GM23338 (cell line): ENCODE results near the gene ADI1. TPM values are rescaled to one million over a fixed set of nuclear protein-coding genes. Genes with fewer than 3 reads are reported as not detected.

Experiments
- ATAC-seq: fragments of 200-7000 bp; cut with Tn5 transposase; 3 replicates; pipeline ENCODE4 v1.9.1; 2020
- DNase-seq: peaks from one replicate; pipeline ENCODE4 v3.0.0-alpha.2; 2015; ENCODE audit warnings: low spot score
- H2AFZ ChIP-seq: fragments of 200-600 bp; sonication (generic); 2 replicates; pipeline ENCODE4 v1.8.0; 2016; ENCODE audit warnings: antibody characterized with exemption, mild to moderate bottlenecking, moderate library complexity
- H3F3A ChIP-seq: fragments of 200-600 bp; sonication (generic); replicated peaks from 2 replicates; pipeline ENCODE4 v1.8.0; 2017; ENCODE audit warnings: antibody characterized with exemption, mixed run types, low read depth
- H3K27ac ChIP-seq: fragments of 200-600 bp; sonication (generic); 2 replicates; pipeline ENCODE4 v1.6.1; 2016; ENCODE audit warnings: low read depth
- H3K27me3 ChIP-seq: fragments of 200-600 bp; sonication (generic); 2 replicates; pipeline ENCODE4 v1.8.0; 2016; ENCODE audit warnings: mild to moderate bottlenecking, mixed run types, moderate library complexity; ENCODE audit not compliant: insufficient read depth
- H3K36me3 ChIP-seq: fragments of 200-600 bp; sonication (generic); 2 replicates; pipeline ENCODE4 v1.8.0; 2016; ENCODE audit warnings: mild to moderate bottlenecking; ENCODE audit not compliant: insufficient read depth
- H3K4me1 ChIP-seq: fragments of 200-600 bp; sonication (generic); 2 replicates; pipeline ENCODE4 v1.8.0; 2016; ENCODE audit warnings: mild to moderate bottlenecking, moderate library complexity; ENCODE audit not compliant: insufficient read depth
- H3K4me2 ChIP-seq: fragments of 200-600 bp; sonication (generic); 2 replicates; pipeline ENCODE4 v1.7.1; 2017; ENCODE audit warnings: mixed run types
- H3K4me3 ChIP-seq: fragments of 200-600 bp; sonication (generic); 2 replicates; pipeline ENCODE4 v1.6.1; 2016; ENCODE audit warnings: mixed run types
- H3K79me2 ChIP-seq: fragments of 200-600 bp; sonication (generic); replicated peaks from 2 replicates; pipeline ENCODE4 v1.8.0; 2017; ENCODE audit warnings: mild to moderate bottlenecking; ENCODE audit not compliant: insufficient read depth
- H3K9me2 ChIP-seq: fragments of 200-600 bp; sonication (generic); 2 replicates; pipeline ENCODE4 v1.8.0; 2017; ENCODE audit not compliant: insufficient read depth
- H4K20me1 ChIP-seq: fragments of 200-600 bp; sonication (generic); replicated peaks from 2 replicates; pipeline ENCODE4 v1.8.0; 2017; ENCODE audit warnings: mild to moderate bottlenecking; ENCODE audit not compliant: insufficient read depth
- H3K27ac Mint-ChIP-seq: 2 replicates; pipeline ENCODE4 v1.8.0; 2020; ENCODE audit warnings: inconsistent platforms, mild to moderate bottlenecking, moderate library complexity, mixed read lengths
- H3K27me3 Mint-ChIP-seq: 3 replicates; pipeline ENCODE4 v1.8.0; 2022; ENCODE audit warnings: low read depth, mild to moderate bottlenecking, moderate library complexity, mixed read lengths, inconsistent platforms; ENCODE audit not compliant: insufficient read depth, poor library complexity
- H3K36me3 Mint-ChIP-seq: 3 replicates; pipeline ENCODE4 v1.8.0; 2021; ENCODE audit warnings: low read depth, mild to moderate bottlenecking, inconsistent platforms, moderate library complexity, mixed read lengths
- H3K4me1 Mint-ChIP-seq: 3 replicates; pipeline ENCODE4 v1.8.0; 2020; ENCODE audit warnings: mild to moderate bottlenecking, inconsistent platforms, mixed read lengths
- H3K4me3 Mint-ChIP-seq: 3 replicates; pipeline ENCODE4 v1.8.0; 2021; ENCODE audit warnings: moderate library complexity, mild to moderate bottlenecking, inconsistent platforms, mixed read lengths
- H3K9me3 Mint-ChIP-seq: 3 replicates; pipeline ENCODE4 v1.8.0; 2020; ENCODE audit warnings: moderate library complexity, mild to moderate bottlenecking, inconsistent platforms, mixed read lengths
- CREB1 ChIP-seq: fragments of 250-450 bp; sonication (Bioruptor Pico); IDR thresholded peaks from 2 replicates; pipeline ENCODE4 v1.5.0; 2020; ENCODE audit warnings: low read depth, mild to moderate bottlenecking, moderate library complexity
- CTCF ChIP-seq, 2 experiments: fragments of 200-600 bp in 1 of 2; sonication (generic) in 1 of 2; conservative IDR thresholded peaks; 2 replicates each; pipeline versions ENCODE4 v1.5.1 to v1.6.1; 2016 to 2017; ENCODE audit warnings: antibody characterized with exemption in 2 of 2, low read depth in 2 of 2, mild to moderate bottlenecking in 2 of 2, moderate library complexity in 1 of 2
- EZH2phosphoT487 ChIP-seq: fragments of 200-600 bp; sonication (generic); IDR thresholded peaks from one replicate; pipeline ENCODE4 v1.8.1; 2018; ENCODE audit warnings: antibody characterized with exemption; ENCODE audit not compliant: unreplicated experiment
- JUNB ChIP-seq: IDR thresholded peaks from one replicate; pipeline ENCODE4 v1.6.1; 2016; ENCODE audit warnings: antibody characterized with exemption; ENCODE audit not compliant: unreplicated experiment
- NANOG ChIP-seq: IDR thresholded peaks from 2 replicates; pipeline ENCODE4 v1.6.1; 2016; ENCODE audit warnings: antibody characterized with exemption, borderline replicate concordance
- POLR2AphosphoS5 ChIP-seq: IDR thresholded peaks from 2 replicates; pipeline ENCODE4 v1.6.1; 2016; ENCODE audit warnings: antibody characterized with exemption, low read depth
- REST ChIP-seq: IDR thresholded peaks from one replicate; pipeline ENCODE4 v1.6.1; 2018; ENCODE audit warnings: antibody characterized with exemption; ENCODE audit not compliant: unreplicated experiment
- STAT1 ChIP-seq: IDR thresholded peaks from one replicate; pipeline ENCODE4 v1.6.1; 2016; ENCODE audit warnings: antibody characterized with exemption; ENCODE audit not compliant: unreplicated experiment
- polyA plus RNA-seq: library from polyadenylated mRNA; unstranded; fragments of >200 nt; fragmentation: Nextera tagmentation; extraction: Ambion mirVana; gene quantifications from 2 replicates; pipeline ENCODE4 v1.2.1, GENCODE V29; 2016
- total RNA-seq: library from RNA; depleted of rRNA; stranded (reverse); fragments of >200 nt; shearing (Covaris generic); gene quantifications from 2 replicates; pipeline ENCODE4 v1.2.3, GENCODE V29; 2014

ADI1 gene
- total and polyA plus RNA-seq, 2 experiments from 2014 or later, result 16.3 to 31.9 TPM

- Mint-ChIP-seq H3K4me3 (no peak overlapping the region), H3K27ac (no peak overlapping the region), H3K9me3 (peaks cover 3% of the 10 kb centered on the region; the same call in 2 of the 3 replicates), H3K36me3 (peaks cover 14% of the 10 kb centered on the region), H3K27me3 (peaks cover 8% of the 10 kb centered on the region), H3K4me1 (peaks cover 11% of the 10 kb centered on the region; the same call in 1 of the 3 replicates)
- no peaks in the 10 kb centered on the region for H3K36me3 ChIP-seq
- no peak for DNase-seq
- no peaks in the 10 kb centered on the region for H4K20me1 ChIP-seq
- TF ChIP-seq REST, result no peak
- no peaks in the 10 kb centered on the region for H3K4me1 ChIP-seq
- no peak overlapping the region for H3K4me3 ChIP-seq
- no peaks in the 10 kb centered on the region for H3K79me2 ChIP-seq
- peaks cover 3% of the 10 kb centered on the region; the same call in 1 of the 2 replicates for H3F3A ChIP-seq
- H2AFZ ChIP-seq, result no peak overlapping the region
- H3K27me3 ChIP-seq, result no peaks in the 10 kb centered on the region
- no peak for ATAC-seq
- H3K9me2 ChIP-seq, result no peaks in the 10 kb centered on the region
- H3K4me2 ChIP-seq, result no peak overlapping the region
- H3K27ac ChIP-seq, result no peak overlapping the region
These were observed 13.6 kb upstream of the ADI1 start for GRCh38 chr2:3532941-3533340.

GRCh38 chr2:3529316-3530025 is 10.1 kb upstream of the ADI1 start:
- DNase-seq (no peak), ATAC-seq (no peak)
- H3K4me2 ChIP-seq, result no peak overlapping the region
- H3K4me1 Mint-ChIP-seq, result no peaks in the 10 kb centered on the region
- H3F3A ChIP-seq, result peaks cover 10% of the 10 kb centered on the region; the same call in 1 of the 2 replicates
- H3K4me1 ChIP-seq, result no peaks in the 10 kb centered on the region
- no peaks in the 10 kb centered on the region for H3K79me2 ChIP-seq
- H3K4me3 Mint-ChIP-seq, result no peak overlapping the region
- no peak overlapping the region for H3K27ac ChIP-seq
- H3K27ac Mint-ChIP-seq, result no peak overlapping the region
- H3K27me3 Mint-ChIP-seq, result peaks cover 4% of the 10 kb centered on the region
- peaks cover 3% of the 10 kb centered on the region; the same call in 2 of the 3 replicates for H3K9me3 Mint-ChIP-seq
- H3K27me3 ChIP-seq, result no peaks in the 10 kb centered on the region
- H3K36me3 ChIP-seq, result no peaks in the 10 kb centered on the region
- H3K36me3 Mint-ChIP-seq, result peaks cover 10% of the 10 kb centered on the region
- H3K4me3 ChIP-seq, result no peak overlapping the region
- H4K20me1 ChIP-seq, result no peaks in the 10 kb centered on the region
- H2AFZ ChIP-seq, result no peak overlapping the region
- H3K9me2 ChIP-seq, result no peaks in the 10 kb centered on the region
- TF ChIP-seq EZH2phosphoT487 (no peak), STAT1 (no peak), NANOG (no peak), CTCF (conservative IDR thresholded peaks at IDR 0.05; ENCODE audit: low read depth in 2 of 2) (no peak), JUNB (no peak), REST (no peak), CREB1 (no peak), POLR2AphosphoS5 (no peak)
